ENCODE data around the gene CLDN6.

CLDN6 gene

DNA sequence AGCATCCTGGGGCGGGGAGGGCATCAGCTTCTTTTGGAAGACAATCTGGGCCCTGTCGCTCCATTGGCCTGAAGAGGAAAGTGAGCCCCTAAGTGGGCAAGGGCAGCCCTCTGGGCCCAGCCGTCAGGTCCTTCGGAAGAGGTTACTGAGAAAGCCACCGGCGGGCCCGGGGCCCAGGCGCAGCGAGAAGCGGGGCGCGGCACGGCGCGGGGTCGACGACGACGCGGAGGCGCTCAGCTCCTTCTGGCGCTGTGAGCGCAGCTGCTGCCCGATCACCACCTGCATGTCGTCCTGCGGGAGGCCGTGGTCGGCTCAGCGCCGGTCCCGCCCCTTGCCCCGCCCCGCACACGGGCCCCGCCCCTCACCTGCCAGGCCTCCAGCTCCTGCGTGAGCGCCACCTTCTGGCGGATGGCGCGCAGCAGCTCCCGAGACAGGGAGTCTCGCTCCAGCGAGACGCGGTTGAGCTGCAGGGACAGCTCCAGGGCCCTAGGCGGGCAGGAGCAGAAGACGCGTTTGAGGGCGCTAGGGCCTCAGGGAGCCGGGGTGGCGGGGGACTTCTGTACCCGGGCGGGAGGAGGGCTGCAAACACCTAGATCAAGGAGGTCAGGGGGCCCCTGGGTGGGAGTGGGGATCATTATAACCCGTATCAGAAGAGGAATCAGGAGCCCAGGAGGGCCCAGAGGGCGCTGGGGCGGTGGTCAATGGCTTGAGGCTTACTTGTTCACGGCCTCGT, 10.2 kb upstream of the CLDN6 start:
- Mint-ChIP-seq H3K4me1 (ENCODE audit: low read depth) (peaks cover 75% of the 10 kb centered on the region), H3K9me3 (no peaks in the 10 kb centered on the region), H3K4me3 (peak overlapping the region; percentile 44), H3K27ac (no peak overlapping the region), H3K27me3 (peaks cover 49% of the 10 kb centered on the region), H3K36me3 (ENCODE audit: low read depth) (peaks cover 39% of the 10 kb centered on the region)
- intact Hi-C loops (cut with micrococcal nuclease), result no loop called here

DNA sequence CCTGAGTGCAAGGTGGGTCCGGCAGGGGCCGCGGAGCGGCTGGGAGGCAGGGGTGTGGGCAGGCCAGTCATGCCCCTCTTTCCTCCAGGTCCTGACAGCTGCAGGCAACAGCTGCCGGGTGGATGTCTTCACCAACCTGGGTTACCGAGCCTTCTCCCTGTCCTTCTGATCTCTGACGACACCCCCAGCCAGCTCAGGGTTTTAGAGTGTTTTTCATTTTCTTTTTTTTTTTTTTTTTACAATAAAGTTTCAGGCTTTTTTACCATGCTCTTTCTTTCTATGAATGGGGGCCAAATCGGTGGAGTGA, 9.5 kb upstream of the CLDN6 start:
- Mint-ChIP-seq H3K4me1 (ENCODE audit: low read depth) (peaks cover 75% of the 10 kb centered on the region), H3K9me3 (no peaks in the 10 kb centered on the region), H3K4me3 (no peak overlapping the region), H3K27me3 (peaks cover 42% of the 10 kb centered on the region), H3K27ac (no peak overlapping the region), H3K36me3 (ENCODE audit: low read depth) (peaks cover 46% of the 10 kb centered on the region)
- intact Hi-C loops (cut with micrococcal nuclease), result no loop called here

DNA sequence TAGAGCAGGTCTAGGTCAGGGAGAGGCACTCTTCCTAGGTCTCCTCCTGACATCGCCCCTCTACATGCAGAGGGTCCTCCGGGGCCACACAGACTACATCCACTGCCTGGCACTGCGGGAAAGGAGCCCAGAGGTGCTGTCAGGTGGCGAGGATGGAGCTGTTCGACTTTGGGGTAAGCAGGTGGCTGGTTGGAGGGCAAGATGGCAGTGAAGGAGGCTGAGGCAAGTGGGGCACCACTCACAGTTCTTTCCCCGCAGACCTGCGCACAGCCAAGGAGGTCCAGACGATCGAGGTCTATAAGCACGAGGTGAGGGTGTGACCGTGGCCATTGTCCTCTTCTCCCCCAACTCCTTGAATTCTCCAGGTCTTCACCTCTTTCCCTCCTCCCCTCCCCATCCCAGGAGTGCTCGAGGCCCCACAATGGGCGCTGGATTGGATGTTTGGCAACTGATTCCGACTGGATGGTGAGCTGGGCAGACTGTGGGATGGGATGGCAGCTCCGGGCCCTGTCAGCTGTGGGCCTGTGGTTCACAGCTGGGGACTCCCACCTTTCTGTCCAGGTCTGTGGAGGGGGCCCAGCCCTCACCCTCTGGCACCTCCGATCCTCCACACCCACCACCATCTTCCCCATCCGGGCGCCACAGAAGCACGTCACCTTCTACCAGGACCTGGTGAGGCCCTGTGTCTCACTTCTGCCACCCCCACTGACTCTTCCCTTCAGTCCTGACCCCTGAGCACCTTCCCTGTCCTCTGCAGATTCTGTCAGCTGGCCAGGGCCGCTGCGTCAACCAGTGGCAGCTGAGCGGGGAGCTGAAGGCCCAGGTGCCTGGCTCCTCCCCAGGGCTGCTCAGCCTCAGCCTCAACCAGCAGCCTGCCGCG, 8.9 kb upstream of the CLDN6 start:
- Mint-ChIP-seq H3K4me1 (ENCODE audit: low read depth) (peaks cover 75% of the 10 kb centered on the region), H3K36me3 (ENCODE audit: low read depth) (peaks cover 46% of the 10 kb centered on the region), H3K4me3 (no peak overlapping the region), H3K27ac (no peak overlapping the region), H3K27me3 (peaks cover 36% of the 10 kb centered on the region), H3K9me3 (no peaks in the 10 kb centered on the region)
- intact Hi-C loops (cut with micrococcal nuclease), result no loop called here

DNA sequence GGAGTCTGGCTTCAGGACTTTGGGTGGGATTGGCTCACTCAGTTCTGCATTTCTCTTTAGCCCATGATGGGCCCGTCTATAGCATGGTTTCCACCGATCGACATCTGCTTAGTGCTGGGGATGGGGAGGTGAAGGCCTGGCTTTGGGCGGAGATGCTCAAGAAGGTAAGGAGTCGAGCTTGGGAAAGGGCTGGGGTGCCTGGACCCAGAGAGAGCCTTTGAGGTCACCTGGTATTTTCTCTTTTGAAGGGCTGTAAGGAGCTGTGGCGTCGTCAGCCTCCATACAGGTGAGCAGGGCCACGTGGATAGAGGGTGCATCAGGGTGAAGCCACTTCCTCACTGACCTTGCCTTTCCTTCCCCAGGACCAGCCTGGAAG, 8.0 kb upstream of the CLDN6 start:
- peaks cover 75% of the 10 kb centered on the region for H3K4me1 Mint-ChIP-seq (ENCODE audit: low read depth)
- H3K9me3 Mint-ChIP-seq, result no peaks in the 10 kb centered on the region
- intact Hi-C loops (cut with micrococcal nuclease), result no loop called here
- peaks cover 28% of the 10 kb centered on the region for H3K27me3 Mint-ChIP-seq
- H3K4me3 Mint-ChIP-seq, result no peak overlapping the region
- peaks cover 46% of the 10 kb centered on the region for H3K36me3 Mint-ChIP-seq (ENCODE audit: low read depth)
- no peak overlapping the region for H3K27ac Mint-ChIP-seq

DNA sequence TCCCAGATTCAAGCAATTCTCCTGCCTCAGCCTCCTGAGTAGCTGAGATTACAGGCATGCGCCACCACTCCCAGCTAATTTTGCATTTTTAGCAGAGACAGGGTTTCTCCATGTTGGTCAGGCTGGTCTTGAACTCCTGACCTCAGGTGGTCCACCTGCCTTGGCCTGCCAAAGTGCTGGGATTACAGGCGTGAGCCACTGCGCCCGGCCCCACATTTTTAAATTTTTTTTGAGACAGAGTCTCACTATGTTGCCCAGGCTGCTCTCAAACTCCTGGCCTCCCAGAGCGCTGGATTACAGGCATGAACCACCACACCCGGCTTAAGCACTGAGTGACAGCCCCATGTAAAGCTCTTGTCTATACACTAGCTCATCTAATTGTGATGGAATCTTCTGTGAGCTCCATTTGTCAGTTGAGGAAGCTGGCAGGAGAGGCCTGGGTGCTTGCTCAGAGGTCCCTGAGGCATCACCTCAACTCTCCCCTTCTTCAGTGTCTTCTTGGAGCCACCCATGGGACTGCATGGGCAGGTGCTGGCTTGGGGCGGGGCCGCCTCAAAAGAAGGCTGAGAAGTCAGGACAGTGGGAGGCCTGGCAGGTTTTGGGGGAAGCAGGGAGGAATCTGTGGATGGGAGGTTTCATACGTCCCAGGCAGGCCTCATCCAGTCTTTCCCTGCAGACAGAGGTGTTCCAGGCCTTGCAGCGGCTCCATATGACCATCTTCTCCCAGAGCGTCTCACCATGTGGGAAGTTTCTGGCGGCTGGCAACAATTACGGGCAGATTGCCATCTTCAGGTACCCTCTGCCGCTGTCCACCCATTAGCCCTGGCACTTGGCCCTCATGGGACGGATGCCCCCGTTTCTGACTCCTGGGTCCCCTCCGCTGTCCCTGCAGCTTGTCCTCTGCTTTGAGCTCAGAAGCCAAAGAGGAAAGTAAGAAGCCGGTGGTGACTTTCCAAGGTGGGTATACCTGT, 7.3 kb upstream of the CLDN6 start:
- H3K4me3 Mint-ChIP-seq, result no peak overlapping the region
- intact Hi-C loops (cut with micrococcal nuclease), result no loop called here
- peaks cover 22% of the 10 kb centered on the region for H3K27me3 Mint-ChIP-seq
- peaks cover 49% of the 10 kb centered on the region for H3K36me3 Mint-ChIP-seq (ENCODE audit: low read depth)
- H3K4me1 Mint-ChIP-seq (ENCODE audit: low read depth), result peaks cover 71% of the 10 kb centered on the region
- no peak overlapping the region for H3K27ac Mint-ChIP-seq
- no peaks in the 10 kb centered on the region for H3K9me3 Mint-ChIP-seq

DNA sequence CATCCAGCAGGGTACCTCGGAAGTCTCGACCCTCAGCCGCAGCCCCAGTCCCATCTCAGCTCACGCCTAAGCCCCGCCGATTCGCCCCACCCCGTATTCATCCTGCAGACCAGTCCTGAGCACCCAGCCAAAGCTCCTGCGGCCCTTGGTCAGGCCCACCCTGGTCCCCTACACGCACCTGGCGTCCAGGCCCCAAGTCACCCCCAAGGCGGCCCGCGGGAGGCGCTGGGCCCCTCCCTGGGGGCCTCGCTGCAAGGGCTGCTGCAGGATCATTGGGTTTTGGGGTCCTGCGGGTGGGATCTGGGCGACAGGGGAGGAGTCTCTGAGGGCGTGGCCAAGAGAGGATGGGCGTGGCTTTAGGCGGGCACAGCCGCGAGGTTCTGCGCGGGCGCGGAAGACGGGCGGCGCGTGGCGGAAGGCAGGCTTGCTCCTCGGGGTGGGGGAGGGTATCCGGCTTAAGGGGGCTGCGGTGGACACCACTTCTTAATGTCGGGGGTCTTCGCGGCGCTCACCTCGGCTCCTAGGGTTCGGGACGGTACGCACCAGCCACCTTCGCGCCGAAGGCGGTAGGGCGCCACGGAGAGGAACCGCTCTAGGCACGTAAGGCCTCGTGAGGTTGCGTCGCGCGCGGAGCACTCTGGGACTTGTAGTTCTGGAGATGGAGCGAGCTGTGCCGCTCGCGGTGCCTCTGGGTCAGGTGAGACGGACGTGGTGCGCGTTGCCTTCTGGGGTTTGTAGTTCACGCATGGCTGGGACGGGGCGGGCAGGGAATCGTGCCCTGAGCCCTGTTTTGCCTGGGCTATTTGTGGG, 5.9 kb upstream of the CLDN6 start, which contains the start of the genes HCFC1R1 and THOC6:
HCFC1R1 (minus strand) TSS at position 274 of the 810 bp plus-strand sequence; CDS start at position 273, 1 bp downstream.
THOC6 (plus strand) TSS at position 367 of the 810 bp plus-strand sequence; CDS start at position 659, 292 bp downstream.
- intact Hi-C loops (cut with micrococcal nuclease), result no loop called here
- peak within 1 kb of the TSS; percentile 90 for H3K27ac Mint-ChIP-seq
- H3K27me3 Mint-ChIP-seq, result peaks cover 17% of the 10 kb centered on the region
- peaks cover 68% of the 10 kb centered on the region for H3K4me1 Mint-ChIP-seq (ENCODE audit: low read depth)
- peak within 1 kb of the TSS; percentile 81 for H3K4me3 Mint-ChIP-seq
- no peaks in the 10 kb centered on the region for H3K9me3 Mint-ChIP-seq
- peaks cover 50% of the 10 kb centered on the region for H3K36me3 Mint-ChIP-seq (ENCODE audit: low read depth)

DNA sequence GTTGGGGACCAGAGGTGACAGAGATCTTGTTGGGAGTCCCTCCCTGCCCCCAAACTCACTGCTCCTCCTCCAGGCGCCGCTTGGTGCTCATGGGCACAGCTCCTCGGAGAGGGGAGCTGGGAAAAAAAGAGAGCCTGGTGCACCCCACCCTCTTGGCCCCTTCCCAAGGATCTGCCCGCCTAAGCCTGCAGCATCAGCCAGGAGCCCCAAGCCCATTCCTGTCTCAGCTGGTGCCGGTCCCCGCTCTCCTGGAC, 5.4 kb upstream of the CLDN6 start:
- peaks cover 67% of the 10 kb centered on the region for H3K4me1 Mint-ChIP-seq (ENCODE audit: low read depth)
- peak overlapping the region; percentile 81 for H3K4me3 Mint-ChIP-seq
- intact Hi-C loops (cut with micrococcal nuclease), result no loop called here
- H3K27me3 Mint-ChIP-seq, result peaks cover 17% of the 10 kb centered on the region
- no peaks in the 10 kb centered on the region for H3K9me3 Mint-ChIP-seq
- peaks cover 50% of the 10 kb centered on the region for H3K36me3 Mint-ChIP-seq (ENCODE audit: low read depth)
- H3K27ac Mint-ChIP-seq, result peak overlapping the region; percentile 90

DNA sequence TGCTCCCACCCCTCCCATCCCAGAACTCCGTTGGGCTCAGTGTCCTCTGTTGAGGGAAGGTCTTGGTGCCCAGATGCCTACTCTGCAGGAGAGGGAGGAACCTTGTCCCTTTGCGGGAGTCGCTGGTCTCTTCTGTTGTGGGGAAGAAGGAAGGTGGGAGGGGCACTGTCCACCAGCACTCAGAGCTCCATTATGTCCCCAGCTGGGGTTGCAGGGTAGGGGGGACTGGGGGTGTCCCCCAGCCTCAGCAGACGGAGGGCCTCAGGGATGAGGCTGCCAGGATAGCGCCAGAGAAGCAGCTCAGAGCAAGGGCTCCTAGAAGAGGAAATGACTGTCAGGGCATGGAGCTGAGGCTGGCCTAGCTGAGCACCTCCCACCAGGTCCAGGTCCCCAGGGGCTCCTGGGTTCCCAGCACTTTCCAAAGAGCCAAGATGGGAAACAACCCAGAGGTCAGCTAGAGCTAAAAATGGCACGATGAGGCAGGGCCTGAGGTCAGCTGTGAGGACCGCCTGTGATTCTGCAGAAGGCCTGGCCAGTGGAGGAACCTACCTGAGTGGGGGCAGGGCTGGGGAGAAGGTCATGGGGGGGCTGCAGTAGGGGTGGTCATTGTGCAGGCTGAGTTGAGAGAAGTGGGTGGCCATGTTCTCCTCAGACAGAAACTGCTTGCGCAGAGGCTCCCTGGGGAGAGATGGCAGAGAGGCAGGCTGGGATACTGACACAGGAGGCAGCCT, 4.9 kb upstream of the CLDN6 start:
- Mint-ChIP-seq H3K27ac (peak overlapping the region; percentile 90), H3K9me3 (no peaks in the 10 kb centered on the region), H3K36me3 (ENCODE audit: low read depth) (peaks cover 49% of the 10 kb centered on the region), H3K27me3 (peaks cover 20% of the 10 kb centered on the region), H3K4me1 (ENCODE audit: low read depth) (peaks cover 67% of the 10 kb centered on the region), H3K4me3 (peak overlapping the region; percentile 81)
- intact Hi-C loops (cut with micrococcal nuclease), result no loop called here

DNA sequence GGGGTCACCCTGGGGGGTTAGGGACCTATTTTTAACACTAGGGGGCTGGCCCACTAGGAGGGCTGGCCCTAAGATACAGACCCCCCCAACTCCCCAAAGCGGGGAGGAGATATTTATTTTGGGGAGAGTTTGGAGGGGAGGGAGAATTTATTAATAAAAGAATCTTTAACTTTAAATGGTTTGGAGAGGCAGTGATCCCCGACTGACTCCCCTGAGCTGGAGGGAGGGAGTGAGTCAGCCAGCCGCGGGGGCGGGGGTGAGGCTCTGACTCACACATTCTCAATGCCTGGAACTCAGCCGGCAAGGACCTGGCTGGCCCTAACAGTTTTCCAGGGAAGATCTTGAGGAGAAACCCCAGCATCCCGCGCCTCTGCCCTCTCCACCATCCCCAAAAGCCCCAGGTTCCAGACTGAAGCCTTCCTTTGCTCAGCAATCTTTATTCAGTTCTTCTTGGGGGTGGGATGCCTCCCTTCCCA, 4.3 kb upstream of the CLDN6 start:
- peaks cover 65% of the 10 kb centered on the region for H3K4me1 Mint-ChIP-seq (ENCODE audit: low read depth)
- peak overlapping the region; percentile 81 for H3K4me3 Mint-ChIP-seq
- peak overlapping the region; percentile 90 for H3K27ac Mint-ChIP-seq
- H3K9me3 Mint-ChIP-seq, result no peaks in the 10 kb centered on the region
- intact Hi-C loops (cut with micrococcal nuclease), result no loop called here
- H3K36me3 Mint-ChIP-seq (ENCODE audit: low read depth), result peaks cover 43% of the 10 kb centered on the region
- H3K27me3 Mint-ChIP-seq, result peaks cover 22% of the 10 kb centered on the region

DNA sequence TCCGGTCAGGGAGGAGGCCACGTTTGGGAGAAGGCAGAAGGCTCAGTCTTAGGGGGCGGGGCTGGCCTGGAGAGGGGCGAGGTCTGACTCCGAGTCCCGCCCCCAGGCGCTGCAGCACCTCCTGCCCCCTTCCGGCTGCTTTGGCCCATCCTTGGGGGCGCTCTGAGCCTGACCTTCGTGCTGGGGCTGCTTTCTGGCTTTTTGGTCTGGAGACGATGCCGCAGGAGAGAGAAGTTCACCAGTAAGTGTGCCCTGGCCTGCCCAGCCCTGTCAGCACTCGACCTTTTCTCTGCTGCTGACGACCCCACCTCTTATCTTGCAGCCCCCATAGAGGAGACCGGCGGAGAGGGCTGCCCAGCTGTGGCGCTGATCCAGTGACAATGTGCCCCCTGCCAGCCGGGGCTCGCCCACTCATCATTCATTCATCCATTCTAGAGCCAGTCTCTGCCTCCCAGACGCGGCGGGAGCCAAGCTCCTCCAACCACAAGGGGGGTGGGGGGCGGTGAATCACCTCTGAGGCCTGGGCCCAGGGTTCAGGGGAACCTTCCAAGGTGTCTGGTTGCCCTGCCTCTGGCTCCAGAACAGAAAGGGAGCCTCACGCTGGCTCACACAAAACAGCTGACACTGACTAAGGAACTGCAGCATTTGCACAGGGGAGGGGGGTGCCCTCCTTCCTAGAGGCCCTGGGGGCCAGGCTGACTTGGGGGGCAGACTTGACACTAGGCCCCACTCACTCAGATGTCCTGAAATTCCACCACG, 3.6 kb upstream of the CLDN6 start:
- Mint-ChIP-seq H3K27ac (peak overlapping the region; percentile 90), H3K9me3 (no peaks in the 10 kb centered on the region), H3K27me3 (peaks cover 28% of the 10 kb centered on the region), H3K36me3 (ENCODE audit: low read depth) (peaks cover 36% of the 10 kb centered on the region), H3K4me3 (peak overlapping the region; percentile 81), H3K4me1 (ENCODE audit: low read depth) (peaks cover 65% of the 10 kb centered on the region)
- intact Hi-C loops (cut with micrococcal nuclease), result no loop called here

DNA sequence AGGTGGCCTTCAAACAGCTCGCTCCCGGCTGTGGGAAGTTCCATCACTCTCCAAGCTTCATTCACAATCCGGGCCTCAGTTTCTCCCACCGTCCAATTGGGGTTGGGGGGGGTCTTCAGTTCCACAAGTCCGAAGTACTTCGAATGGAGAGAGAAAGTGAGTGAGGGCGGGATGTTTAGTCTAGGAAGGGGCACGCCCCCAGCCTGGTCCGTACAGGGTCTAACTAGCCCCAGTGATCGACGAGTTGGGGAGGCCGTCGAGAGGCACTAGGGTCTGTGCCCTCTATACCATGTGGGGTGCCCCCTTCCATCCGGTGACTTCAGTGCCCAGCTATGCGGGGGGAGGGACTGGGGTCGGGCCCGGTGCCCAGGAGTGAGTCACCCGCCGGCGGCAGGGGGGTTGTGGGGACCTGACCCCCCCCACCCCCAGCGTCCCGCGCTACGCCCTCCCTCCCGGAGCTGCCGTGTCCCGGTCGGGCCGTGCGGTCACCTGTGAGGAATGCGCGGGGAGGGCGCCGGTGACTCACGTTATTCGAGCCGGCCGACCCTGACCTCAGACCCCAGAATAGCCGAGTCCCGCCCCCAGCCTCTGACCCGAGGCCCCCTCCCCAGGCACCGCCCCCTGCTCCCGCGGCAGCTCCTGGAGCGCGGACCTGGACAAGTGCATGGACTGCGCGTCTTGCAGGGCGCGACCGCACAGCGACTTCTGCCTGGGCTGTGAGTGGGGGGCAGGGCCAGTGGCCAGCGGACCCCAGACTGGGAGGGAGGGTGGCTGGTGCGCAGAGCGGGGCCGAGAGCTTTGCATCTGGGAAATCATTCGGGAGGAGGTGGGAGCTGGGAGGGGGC, 2.8 kb upstream of the CLDN6 start:
- peaks cover 32% of the 10 kb centered on the region for H3K27me3 Mint-ChIP-seq
- H3K4me3 Mint-ChIP-seq, result peak overlapping the region; percentile 81
- peak overlapping the region; percentile 90 for H3K27ac Mint-ChIP-seq
- H3K9me3 Mint-ChIP-seq, result no peaks in the 10 kb centered on the region
- H3K36me3 Mint-ChIP-seq (ENCODE audit: low read depth), result peaks cover 28% of the 10 kb centered on the region
- peaks cover 65% of the 10 kb centered on the region for H3K4me1 Mint-ChIP-seq (ENCODE audit: low read depth)
- intact Hi-C loops (cut with micrococcal nuclease), result loop anchor here (1.0 kb wide), 1 partner anchor 14 kb away; no protein-coding TSS in a partner anchor

All from dendritic cell treated with granulocyte-macrophage colony-stimulating factor and Interleukin-4, amounts not matched to agents 40 ng/mL and 50 ng/mL, for 4 days (primary cell).